RPMI7951 (cell line): ENCODE measurements around the gene TRIM24. TPM values are rescaled to one million over a fixed set of nuclear protein-coding genes. Genes with fewer than 3 reads are reported as not detected.

ENCODE experiments used
- DNase-seq: peaks from one replicate; pipeline ENCODE4 v3.0.0-alpha.2; 2012; ENCODE audit warnings: low read depth
- total RNA-seq: library from RNA; depleted of rRNA; stranded (reverse); fragments of >200 nt; shearing (Covaris generic); gene quantifications from 2 replicates; pipeline ENCODE4 v1.2.3, GENCODE V29; 2014

The TRIM24 gene
- total RNA-seq, 1 experiment from 2014 or later: 25.6 TPM

DNA sequence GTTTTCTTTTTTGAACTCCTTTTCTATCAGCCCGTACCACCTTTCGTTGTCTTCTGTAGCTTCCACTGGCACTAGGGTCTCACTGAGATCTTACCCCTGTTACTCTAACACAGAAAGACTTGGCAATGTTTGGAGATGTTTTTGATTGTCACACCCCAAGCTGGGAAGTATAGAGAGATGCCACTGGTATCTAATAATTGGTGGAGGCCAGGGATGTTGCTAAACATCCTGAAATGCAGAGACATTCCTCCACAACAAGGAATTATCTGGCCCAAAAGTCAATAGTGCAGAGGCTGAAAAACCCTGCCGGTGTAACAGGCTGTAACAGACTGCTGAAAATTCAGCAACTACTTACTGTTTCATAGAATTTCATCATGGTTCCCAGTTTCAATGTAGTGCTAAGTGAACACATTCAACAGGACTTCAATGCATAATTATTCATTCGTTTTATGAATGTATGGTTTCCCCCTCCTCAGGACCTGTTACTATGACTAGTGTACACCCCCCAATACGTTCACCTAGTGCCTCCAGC, 115.9 kb downstream of the TRIM24 start:
- DNase-seq: no peak

GRCh38 chr7:138579136-138579535, 119.1 kb downstream of the TRIM24 start:
- no peak for DNase-seq

DNA sequence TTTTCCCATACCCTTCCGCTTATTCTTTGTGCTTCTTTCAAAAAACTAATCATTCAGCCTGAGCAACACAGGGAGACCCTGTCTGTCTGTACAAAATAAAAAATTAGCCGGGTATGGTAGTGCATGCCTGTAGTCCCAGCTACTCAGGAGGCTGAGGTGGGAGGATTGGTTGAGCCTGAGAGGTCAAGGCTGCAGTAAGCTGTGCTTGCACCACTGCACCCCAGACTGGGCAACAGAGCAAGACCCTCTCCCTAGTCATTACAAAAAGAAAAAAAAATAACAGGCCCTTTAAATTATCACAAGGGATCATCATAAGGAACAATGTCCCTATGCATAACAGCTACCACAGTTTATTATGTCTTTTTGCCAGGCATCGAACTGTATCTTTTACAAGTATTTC, 119.6 kb downstream of the TRIM24 start:
- no peak for DNase-seq

GRCh38 chr7:138581065-138581464, 121.0 kb downstream of the TRIM24 start:
- DNase-seq: no peak

DNA sequence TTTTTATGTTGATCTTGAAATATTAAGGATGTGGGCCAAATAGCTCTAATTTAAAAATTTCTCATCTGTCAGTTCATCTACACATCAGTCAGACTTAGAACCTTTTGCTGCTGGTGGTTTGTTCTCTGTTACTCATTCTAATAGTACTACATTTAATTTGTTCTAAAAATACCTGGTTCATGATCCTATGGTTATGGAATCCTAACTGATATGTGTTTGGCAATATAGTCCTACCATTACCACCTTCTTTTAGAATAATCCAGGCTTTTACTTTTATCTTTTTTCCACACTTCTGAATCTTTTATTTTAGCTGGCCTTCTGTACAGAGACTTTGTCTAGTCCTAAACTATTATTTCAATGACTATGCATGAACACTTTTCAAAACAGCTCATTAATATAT, 124.2 kb downstream of the TRIM24 start:
- DNase-seq: no peak

DNA sequence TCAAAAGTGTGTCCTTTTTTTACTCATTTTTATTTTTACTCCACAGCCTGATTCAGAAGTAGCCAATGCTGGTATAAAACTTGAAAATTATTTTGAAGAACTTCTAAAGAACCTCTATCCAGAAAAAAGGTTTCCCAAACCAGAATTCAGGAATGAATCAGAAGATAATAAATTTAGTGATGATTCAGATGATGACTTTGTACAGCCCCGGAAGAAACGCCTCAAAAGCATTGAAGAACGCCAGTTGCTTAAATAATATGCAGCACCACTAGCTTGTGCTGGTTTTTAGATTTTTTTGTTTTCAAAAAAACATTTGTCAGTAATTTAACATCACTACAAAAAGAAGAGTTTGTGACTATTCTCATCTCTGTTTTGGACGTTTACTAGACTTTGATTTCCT, 124.6 kb downstream of the TRIM24 start:
- DNase-seq: no peak

GRCh38 chr7:138585283-138585993, 125.4 kb downstream of the TRIM24 start:
- no peak for DNase-seq

DNA sequence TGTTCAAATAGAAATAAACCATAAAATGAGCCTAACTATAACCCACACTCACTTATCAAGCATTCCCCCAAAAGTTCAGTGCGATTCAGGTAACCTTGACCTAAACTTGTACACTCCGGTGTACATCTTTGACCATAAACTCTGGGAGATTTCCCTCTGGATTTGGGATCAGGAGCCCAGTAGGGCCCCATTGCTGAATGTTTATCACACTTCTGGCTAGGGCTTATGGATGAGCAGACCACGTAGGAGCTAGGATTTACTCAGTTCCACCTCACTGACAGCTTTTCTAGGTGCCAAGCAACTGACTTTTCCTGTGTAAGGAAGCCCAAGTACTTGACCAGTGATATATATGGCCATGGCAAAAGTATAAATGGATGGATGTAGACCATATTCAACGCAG, 127.4 kb downstream of the TRIM24 start:
- no peak for DNase-seq

GRCh38 chr7:138588986-138589385, 128.9 kb downstream of the TRIM24 start:
- no peak for DNase-seq

DNA sequence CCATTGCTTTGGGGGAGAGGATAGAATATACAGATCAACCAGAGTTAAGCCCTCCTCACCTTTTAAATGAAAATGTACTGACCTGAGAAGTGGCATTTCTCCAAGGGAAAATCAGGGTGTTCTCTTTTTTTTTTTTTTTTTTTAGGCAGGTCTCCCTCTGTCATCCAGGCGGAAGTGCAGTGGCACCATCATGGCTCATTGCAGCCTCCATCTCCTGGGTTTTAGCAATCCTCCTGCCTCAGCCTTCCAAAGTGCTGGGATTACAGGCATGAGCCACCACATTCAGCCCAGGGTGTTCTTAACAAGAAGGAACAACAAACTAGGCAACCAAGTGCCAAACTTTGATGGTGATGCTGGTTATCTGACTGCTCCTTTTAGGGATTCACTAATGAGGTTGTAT, 130.1 kb downstream of the TRIM24 start:
- no peak for DNase-seq

DNA sequence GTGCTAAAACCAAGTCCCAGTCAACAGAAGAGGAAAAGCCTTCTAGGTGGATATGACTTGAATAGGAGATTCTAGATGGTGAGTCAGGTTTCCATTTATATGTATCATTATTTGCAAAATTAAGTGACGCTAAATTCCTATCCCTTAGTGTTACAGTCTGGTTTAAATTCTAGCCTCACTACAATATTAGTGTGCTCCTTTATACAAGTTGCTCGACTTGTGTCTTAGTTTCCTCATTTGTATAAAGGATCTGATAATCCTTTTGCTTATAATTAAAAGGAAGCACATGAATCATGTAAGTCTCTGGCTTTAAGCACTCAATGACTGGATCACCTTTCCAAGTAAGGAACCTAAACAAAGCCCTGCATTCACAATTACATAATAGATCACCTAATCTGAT, 135.4 kb downstream of the TRIM24 start:
- DNase-seq: no peak

GRCh38 chr7:138602451-138602850, 142.4 kb downstream of the TRIM24 start:
- no peak for DNase-seq

GRCh38 chr7:138603549-138604318, 143.7 kb downstream of the TRIM24 start:
- peak; percentile 10 for DNase-seq

DNA sequence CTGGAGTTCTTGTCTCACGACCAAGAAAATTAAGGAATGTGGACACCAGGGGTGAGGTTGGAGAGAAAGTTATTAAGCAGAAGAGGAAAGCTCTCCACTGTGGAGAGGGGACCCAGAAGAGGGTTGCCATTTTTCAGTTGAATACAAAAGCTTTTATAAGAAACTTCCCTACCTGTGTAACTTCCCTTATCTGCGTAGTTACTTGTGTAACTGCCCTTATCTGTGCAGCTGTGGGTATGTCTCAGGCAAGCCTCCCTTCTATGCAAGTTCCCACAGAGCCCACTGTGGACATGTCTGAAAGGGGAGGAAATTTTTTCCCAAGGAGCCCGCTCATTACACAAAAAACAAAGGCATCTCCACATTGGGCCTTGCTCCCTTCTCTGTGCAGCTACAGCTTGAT, 146.2 kb downstream of the TRIM24 start:
- no peak for DNase-seq

DNA sequence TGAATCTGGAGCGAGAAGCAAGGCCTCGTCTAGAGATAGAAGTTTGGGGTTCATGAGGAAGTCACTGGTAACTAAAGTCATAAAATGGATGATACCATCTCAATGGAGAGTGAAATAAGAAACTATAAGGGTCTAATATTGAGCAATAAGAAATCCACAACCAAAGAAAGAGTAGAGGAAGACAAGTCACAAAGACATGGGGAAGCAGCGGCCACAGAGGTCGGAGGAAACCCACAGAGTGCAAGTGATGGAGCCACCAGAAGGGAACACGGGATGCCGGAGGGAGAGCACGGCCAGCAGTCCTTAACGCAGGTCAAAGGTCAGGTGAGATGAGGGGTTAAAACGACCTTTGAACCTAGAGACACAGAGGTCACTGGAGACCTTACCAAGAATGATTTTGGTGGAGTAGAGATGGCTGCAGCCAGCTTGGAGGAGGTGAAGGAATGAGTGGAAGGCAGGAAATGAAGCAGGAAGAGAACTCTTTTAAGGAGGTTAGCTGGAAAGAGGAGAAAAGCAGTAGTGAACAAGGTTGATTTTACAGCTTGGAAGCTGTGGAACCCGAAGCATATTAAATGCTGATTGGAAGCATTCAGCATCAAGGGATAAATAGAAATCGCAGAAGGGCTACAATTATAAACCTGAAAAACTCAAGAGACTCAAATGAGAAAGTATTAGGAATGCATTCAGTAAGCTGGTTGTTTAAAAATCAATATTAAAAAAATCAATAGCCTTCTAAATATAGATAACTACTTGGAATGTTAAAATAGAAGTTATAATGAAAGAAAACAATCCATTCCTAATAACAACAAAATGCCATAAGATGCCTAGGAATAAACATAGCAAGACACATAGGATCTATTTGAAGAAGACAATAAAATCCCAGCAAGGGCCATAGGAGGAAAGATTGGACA, 147.4 kb downstream of the TRIM24 start:
- DNase-seq: no peak

GRCh38 chr7:138608275-138608674, 148.2 kb downstream of the TRIM24 start:
- peak; percentile 23 for DNase-seq

GRCh38 chr7:138610671-138611170, 150.7 kb downstream of the TRIM24 start:
- no peak for DNase-seq

- peak; percentile 16 for DNase-seq
Measured at GRCh38 chr7:138613630-138614029, 153.6 kb downstream of the TRIM24 start.

- DNase-seq: no peak
Measured at GRCh38 chr7:138616085-138616484, 156.0 kb downstream of the TRIM24 start.

- no peak for DNase-seq
Measured at GRCh38 chr7:138618506-138618905, 158.4 kb downstream of the TRIM24 start.

GRCh38 chr7:138618933-138619332, 158.9 kb downstream of the TRIM24 start:
- DNase-seq: no peak

GRCh38 chr7:138622841-138623240, 162.8 kb downstream of the TRIM24 start:
- no peak for DNase-seq
